ENCODE measurements around the gene FAM200B.

FAM200B gene

DNA sequence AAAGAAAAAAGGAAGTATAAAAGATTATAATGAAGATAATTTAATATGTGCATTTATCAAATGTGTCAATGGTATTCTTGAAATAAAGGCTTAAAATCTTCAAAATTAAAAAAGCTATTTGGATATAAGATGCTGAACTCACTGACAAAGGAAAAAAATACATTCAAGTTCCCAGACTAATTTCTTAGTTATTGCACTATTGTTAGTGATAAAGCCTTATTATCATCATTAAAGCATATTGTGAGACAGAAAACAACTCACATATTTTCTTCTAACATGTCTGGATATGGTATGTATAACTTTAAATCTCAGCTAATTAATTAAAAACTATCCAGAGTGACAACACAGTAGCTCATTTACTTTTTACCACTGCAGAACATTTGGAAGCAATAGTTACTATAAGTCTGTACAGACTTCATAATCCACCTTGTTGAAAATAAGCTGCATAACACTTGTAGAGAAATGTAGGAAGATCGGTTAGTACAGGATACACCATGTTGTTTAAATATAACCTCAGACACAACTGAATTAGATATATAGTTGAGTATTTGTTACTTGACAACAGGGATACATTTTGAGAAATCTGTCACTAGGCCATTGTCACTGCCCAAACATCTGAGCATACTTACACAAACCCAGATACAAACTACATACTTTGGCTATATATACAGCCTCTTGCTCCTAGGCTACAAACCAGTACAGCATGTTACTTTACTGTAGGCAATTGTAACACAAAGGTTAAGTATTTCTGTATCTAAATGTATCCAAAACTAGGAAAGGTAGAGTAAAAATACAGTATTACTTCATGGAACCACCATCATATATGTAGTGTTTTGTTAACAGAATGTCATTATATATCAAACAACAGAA lies 12.8 kb upstream of the FAM200B start:
- no peak for DNase-seq (ENCODE audit: low read depth in 2 of 2, low spot score in 1 of 2)

DNA sequence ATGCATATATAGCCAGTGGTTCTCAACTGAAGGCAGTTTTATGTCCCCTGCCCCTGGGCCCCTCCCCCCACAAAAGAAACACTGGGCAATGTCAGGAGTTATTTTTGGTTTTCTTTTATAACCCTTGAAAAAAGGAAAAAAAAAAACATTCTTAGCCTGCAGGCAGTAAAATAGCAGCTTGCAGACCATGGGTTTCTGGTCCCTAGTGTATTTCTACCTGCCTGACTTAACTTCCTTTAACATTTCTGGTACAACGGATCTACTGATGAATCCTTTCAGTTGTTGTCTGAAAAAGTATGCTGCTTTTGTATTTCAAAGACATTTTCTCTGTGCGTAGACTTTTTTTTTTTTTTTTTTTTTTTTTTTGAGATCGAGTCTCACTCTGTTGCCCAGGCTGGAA lies 11.1 kb upstream of the FAM200B start:
- DNase-seq (ENCODE audit: low read depth in 2 of 2, low spot score in 1 of 2) = no peak

DNA sequence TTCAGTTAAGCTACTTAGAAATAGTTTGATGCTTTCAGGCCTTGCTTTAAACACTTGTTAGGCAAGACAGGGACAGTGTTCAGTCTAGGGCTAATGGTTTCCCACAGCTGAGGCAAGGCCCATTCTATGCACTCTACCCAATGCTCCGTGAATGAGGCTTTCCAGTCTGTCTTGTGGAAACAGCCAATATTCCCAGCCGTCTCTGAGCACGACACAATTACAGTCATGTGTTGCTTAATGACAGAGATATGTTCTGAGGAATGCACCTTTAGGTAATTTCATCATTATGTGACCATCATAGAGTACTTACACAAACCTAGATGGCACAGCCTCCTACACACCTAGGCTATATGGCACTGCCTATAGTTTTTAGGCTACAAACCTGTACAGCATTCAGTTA lies 9.5 kb upstream of the FAM200B start:
- no peak for DNase-seq (ENCODE audit: low read depth in 2 of 2, low spot score in 1 of 2)

DNA sequence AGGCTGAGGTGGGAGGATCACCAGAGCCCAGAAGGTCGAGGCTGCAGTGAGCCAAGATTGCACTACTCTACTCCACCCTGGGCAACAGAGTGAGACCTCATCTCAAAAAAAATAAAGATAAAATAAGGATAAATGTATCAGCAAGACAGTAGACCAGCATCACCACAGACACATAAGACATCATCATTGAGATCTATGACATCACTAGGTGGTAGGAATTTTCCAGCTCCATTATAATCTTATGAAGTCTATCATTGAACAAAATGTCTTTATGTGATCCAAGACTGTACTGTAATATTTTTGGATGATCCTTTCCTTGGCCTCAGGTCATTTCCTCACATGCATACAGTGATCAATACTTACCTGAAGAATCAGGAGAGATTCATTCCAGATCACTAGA lies 8.3 kb upstream of the FAM200B start:
- no peak for DNase-seq (ENCODE audit: low read depth in 2 of 2, low spot score in 1 of 2)

DNA sequence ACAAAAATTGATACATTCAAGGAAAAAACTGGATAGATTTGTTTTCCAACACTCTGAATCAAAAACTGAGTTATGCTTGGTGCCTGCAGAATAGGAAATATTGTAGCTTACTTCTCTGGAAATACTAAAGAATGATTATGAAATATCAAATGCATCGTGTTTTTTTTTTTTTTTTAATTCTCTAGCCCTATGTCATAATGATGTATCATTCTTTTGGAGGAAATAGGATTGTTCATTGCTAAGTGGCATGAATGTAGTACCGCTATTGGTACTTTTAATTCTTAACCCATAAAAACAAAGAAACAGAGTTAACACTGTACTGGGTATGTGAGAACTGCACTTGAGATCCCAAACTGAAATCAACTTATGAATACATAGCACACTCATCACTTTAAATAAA lies 7.6 kb upstream of the FAM200B start:
- no peak for DNase-seq (ENCODE audit: low read depth in 2 of 2, low spot score in 1 of 2)

DNA sequence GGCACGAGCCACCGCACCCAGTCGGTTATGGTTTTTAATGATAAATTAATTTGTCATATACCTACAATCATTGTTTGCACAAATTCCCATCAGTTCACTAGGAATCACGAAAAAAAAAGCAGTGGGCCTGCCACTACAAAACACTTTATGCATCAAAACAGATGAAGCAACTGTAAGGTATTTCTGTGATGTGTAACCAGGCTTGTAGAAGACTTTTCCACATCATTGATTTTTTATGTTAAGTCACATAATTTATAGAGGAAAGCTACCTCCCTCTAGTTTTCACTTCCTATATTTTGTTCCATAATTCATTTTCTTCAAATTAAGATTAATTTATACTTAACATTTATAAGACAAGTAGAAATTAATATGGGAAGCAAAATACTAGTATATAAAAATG lies 6.7 kb upstream of the FAM200B start:
- no peak for DNase-seq (ENCODE audit: low read depth in 2 of 2, low spot score in 1 of 2)

DNA sequence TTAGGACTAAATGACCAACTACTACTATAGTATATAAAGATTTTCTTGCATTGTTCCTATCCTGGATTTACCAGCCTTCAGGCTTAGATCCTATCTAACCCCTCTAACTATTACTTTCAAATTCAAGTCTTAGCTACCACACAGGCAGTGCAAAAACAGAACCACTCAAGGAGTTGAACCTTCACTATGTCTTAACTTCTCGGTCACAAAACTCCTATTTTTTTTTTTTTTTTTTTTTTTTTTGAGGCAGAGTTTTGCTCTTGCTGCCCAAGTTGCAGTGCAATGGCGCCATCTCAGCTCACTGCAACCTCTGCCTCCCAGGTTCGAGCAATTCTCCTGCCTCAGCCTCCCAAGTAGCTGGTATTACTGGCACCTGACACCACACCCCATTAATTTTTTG lies 6.3 kb upstream of the FAM200B start:
- DNase-seq (ENCODE audit: low read depth in 2 of 2, low spot score in 1 of 2) = no peak

DNA sequence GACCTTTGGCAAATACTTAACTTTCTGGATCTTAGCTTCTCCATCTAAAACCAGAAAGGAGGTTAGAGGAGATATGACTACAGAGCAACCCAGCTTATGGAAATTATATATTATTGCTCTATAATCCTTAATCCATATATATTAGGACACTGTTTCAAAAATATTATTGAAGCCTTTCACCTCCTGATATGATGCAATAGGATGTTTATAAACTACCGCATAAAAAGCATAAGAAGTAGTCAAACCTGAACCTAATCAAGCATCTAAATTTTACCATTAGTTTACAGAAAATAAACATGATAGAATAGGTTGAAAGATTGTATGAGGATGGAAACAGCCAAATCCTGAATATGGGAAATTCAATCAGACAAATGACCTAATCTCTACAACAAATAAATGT lies 5.6 kb upstream of the FAM200B start:
- no peak for DNase-seq (ENCODE audit: low read depth in 2 of 2, low spot score in 1 of 2)

DNA sequence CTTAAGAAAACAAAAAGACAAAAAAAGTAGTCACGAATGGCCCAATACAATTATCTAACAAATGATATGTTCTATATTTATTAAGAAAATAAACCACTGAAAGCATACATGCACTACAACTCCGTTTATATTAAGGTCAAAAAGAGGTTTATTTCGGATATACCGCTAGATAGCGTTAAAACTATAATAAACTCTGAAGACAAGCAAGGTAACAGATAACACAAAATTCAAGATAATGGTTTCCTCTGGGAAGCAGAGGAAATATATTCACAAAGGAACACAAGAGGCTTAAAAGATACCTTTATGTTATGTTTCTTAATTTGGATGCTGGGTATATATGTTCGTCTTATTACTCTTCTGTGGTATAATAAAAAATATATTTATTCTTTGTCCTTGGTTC lies 4.7 kb upstream of the FAM200B start:
- DNase-seq (ENCODE audit: low read depth in 2 of 2, low spot score in 1 of 2) = no peak

DNA sequence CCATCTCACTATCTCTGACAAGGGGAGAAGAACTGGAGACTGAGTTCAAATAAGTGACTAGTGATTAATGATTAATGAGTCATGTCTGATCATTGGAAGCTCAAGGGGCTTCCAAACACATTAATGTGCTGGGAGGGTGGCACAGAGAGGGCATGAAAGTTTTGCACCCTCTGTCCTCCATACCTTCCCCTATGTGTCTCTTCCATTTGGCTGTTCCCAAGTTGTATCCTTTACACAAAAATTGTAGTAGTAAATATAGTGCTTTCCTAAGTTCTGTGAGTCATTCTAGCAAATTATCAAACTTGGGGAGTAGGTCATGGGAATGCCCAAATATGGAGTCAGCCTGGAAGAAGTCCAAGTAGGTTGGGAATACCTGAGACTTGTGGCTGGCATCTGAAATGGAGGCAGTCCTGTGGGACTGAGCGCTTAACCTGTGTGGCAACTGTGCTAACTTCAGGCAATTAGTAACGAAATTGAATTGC lies 4.1 kb upstream of the FAM200B start:
- no peak for DNase-seq (ENCODE audit: low read depth in 2 of 2, low spot score in 1 of 2)

DNA sequence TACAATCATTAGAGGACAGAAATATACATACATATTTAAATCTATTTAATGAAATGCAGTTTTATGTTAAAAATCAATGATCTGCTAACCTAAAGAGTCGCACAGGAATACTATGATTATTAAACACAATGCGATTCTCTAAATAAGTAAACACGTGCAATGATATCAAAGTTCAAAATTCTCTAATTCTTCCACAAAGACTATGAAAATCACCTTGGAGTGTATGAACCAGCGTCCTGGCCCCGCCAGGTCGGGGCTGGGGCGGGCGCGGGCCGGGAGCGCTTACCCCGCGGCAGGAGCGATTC lies 608 bp upstream of the FAM200B start:
- no peak for DNase-seq (ENCODE audit: low read depth in 2 of 2, low spot score in 1 of 2)

DNA sequence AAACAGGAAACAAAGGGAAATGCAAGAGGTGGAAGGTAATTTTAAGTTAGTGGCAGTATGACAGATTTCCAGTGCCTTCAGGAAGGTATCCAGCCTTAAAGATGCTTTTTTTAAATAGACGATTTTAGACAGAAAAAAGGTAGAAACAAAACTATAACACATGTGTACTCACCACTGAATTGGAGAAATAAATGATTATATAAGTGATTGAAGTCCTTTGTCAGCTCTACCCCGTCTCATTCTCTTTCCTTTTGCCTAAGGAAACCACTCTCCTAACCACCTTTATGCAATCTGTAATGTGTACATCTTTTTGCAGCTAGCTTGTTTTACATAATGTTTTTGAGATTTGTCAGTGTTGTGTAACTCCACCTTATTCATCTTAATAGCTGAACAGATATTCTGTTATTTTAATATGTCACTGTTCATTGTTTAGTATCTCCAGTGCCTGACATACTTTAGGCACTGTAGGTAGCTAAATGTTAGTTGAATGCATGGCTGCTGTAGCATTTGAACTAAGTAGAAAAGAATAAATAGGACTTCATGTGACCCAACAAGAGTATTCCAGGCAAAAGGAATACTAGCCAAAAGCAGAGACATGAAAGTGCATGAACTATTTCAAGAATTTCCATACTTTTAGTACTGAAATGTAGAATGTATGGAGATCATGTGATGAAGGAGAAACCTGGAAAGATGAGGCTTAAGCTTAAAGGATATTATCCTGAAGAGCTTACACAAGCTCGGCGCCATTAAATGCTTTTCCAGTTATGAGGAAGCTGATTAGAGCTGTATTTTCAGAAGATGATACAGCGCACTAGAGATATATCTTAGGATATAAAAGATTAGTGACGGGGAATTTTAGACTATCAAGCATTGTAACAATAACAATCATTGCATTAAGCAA lies 865 bp downstream of the FAM200B start:
- DNase-seq (ENCODE audit: low read depth in 2 of 2, low spot score in 1 of 2) = no peak

DNA sequence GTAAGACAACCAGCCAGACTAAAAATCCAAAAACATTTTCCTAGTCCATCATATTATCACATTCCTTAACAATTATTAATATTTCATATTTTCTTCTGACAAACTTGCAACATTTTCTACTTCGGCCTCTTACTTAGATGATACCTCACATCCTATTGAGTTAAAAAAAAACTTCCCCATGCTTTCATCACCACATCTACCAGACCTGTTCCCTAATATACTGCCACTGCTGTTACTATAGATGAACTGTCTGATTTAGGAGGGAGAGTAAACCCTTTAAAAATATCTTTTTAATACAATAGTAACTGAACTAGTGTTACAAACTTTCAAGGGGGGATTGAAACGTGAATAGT lies 1.5 kb downstream of the FAM200B start:
- no peak for DNase-seq (ENCODE audit: low read depth in 2 of 2, low spot score in 1 of 2)

DNA sequence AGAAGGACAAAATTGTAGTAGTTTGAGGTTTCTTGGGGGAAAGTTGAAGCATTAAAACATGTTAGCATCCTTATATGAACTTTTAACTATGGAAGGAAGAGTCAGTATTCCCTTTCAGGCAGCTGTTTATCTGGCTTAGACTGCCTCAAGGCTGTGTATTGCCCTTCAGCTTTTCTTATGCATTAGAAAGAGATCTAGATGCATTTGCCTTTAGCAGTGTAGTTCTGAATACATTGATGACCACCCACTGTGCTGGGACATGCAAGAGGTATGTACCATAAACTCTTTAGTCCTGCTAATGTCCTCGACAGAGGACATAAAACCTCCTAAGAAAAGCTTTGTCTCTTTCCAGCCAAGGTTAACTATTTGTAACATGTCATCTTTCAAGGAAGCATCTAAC lies 2.9 kb downstream of the FAM200B start:
- no peak for DNase-seq (ENCODE audit: low read depth in 2 of 2, low spot score in 1 of 2)

DNA sequence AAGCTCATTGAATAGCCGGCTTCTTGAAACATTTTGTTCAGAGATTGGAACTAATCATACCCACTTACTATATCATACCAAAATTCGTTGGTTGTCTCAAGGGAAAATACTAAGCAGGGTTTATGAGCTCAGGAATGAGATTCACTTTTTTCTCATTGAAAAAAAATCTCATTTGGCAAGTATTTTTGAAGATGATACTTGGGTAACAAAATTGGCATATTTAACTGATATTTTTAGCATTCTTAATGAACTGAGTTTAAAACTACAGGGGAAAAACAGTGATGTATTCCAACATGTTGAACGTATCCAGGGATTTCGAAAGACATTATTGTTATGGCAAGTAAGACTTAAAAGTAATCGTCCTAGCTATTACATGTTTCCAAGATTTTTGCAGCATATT lies 6.4 kb downstream of the FAM200B start:
- no peak for DNase-seq (ENCODE audit: low read depth in 2 of 2, low spot score in 1 of 2)

DNA sequence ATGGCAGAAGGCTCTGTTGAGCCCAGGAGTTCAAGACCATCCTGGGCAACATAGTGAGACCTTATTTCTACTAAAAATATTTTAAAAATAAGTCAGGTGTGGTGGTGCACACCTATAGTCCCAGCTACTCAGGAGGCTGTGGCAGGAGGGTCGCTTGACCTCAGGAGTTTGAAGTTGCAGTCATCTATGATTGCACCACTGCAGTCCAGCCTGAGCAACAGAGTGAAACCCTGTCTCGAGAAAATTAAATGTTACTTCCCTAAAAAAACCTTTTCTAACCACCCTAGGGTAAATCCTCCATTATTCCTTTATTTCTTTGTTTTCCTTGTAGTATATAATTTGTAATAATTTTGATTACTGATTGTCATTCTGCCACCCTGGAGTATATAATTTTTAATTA lies 7.9 kb downstream of the FAM200B start:
- DNase-seq (ENCODE audit: low read depth in 2 of 2, low spot score in 1 of 2) = no peak

DNA sequence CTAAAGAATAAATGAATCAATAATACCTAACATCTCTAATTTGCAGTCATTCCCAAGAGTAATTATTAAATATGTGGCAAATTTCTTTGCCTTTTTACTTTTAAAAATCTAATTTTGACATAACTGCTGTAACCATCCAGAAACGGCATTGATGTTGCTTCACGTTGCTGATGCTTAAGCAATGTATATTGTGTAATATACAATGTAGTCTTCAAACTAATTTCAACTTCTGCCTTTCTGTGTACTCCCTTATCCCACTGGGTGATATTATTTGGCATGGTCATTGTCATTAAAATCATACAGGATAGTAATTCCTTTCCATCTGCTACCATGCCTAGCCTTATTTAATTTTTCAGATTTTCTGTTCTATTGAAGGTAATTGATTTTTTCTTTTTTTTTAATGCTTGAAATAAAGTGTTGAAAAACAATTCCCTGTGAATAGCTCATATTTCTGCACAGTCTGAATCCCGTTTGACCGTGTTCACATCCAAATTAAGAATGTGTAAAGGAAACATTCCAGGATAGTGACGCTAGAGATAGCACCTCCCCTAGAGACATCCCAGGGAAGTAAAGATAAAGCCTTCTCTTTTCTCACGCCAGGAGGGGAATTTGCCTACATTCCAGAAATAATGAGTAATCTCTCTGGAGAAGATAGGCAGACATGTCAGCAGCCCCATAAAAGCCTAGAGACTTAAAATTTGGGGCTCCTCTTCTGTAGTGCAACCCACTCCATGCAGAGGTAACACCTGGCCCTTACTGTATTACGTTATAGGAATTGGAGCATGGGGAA lies 8.6 kb downstream of the FAM200B start:
- no peak for DNase-seq (ENCODE audit: low read depth in 2 of 2, low spot score in 1 of 2)

DNA sequence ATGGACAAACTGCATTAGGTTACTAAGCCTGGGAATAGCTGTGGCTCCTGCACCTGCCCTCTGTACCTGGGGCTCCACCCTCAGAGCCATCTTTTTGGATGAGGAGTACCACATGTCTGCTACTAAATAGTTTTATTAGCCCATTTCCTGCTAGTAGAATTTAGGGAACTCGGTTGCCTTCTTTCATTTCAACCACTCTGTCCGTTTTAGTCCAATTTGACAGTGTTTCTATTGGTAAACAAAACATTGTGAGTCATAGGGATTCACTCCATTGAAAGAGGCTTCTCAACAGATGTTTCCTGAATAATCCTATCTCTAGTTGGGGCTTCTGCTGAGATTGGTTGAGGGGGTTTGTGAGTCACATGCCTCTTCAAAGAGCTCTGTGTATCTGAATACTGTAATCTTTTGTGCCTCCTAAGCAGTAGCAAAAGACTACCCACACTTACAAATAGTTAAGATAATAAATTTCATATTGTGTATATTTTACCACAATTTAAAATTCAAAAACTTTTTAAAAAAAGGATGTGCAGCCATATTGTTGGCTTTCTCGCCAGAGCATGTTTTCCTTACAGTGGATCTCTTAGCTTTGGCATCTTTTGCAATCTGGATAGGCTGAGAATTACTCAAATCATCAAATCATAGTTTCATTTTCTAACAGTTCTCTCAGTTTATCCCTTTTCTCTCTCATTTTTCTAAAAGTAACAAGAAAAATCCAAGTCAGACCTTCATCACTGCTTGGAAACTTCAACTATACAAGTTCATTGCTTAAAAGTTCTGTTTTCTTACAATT lies 9.9 kb downstream of the FAM200B start:
- DNase-seq (ENCODE audit: low read depth in 2 of 2, low spot score in 1 of 2) = no peak

DNA sequence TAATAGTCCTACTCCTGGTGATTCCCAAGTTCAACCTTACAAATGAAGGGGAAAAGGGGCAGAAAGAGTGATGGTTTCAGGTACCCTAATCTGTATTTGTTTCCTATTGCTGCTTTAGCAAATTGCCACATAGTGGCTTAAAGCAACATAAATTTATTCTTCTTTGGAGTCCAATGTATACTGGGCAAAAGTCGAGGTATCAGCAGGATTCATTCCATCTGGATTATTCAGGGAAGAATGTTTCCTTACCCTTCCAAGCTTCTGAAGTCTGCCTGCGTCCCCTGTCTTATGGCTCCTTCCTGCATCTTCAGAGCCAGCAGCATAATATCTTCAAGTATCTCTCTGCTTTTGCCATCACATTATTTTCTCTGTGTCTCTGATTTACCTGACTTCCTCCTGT lies 11.0 kb downstream of the FAM200B start:
- DNase-seq (ENCODE audit: low read depth in 2 of 2, low spot score in 1 of 2) = no peak

DNA sequence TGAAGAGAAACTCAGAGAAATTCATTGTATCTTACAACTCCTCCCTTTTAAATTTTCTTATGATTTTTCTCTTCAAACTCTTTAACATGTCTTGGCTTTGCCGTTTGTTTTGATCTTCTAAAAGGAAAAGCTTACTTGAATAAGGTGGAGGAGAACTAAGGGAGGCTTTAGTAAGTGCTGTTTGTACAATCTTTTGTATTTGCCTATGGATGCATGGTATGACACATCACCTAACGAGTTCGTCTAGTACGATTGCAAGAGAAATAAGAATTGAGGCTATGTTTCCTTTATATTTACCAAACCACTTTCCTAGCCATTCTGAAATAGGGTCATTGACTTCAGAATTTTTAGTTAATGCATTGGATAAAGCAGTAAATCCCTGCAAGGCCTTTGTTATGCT lies 12.8 kb downstream of the FAM200B start:
- no peak for DNase-seq (ENCODE audit: low read depth in 2 of 2, low spot score in 1 of 2)

DNA sequence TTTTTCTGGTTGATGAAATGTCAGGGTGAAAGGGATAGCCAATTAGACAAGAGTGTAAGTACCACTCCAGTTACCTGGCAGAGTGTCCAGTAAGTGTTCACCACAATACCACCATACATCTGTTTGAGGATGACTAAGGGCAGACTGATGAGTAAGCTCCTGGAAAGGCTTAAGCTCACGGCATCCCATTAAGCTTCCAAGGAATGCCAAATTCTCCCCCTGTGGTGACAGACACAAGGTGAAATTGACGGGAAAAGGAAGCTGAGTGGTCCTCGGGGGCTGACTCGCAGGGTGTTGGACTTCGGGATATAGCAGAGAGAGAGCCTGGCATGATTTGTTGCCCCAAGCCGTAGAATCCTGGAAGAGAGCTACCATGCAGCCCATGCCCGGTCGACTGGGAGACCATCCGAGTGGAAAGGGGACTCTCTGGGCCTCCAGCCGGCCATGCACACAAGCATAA lies 13.6 kb downstream of the FAM200B start:
- DNase-seq (ENCODE audit: low read depth in 2 of 2, low spot score in 1 of 2) = no peak
